ENCODE results near the gene PIGS. TPM values are rescaled to one million over a fixed set of nuclear protein-coding genes. Genes with fewer than 3 reads are reported as not detected.

The PIGS gene
- total and polyA plus RNA-seq, 4 donors = 7.3 to 29.5 (median 13.3) TPM

GRCh38 chr17:28518132-28518531 is 53.2 kb downstream of the PIGS start:
- Histone ChIP-seq H3K27ac (ENCODE audit: low read depth in 1 of 2, low read length in 2 of 2) (no peak overlapping the region), H3K4me1 (ENCODE audit: control insufficient read depth in 4 of 4, insufficient read depth in 4 of 4, low read length in 3 of 4) (no peaks in the 10 kb centered on the region), H3K9me3 (ENCODE audit: control insufficient read depth in 4 of 4, low read length in 3 of 4) (no peaks in the 10 kb centered on the region), H3K36me3 (ENCODE audit: control insufficient read depth in 4 of 4, insufficient read depth in 3 of 4, low read depth in 1 of 4, low read length in 3 of 4) (no peaks in the 10 kb centered on the region), H3K9ac (ENCODE audit: low read depth in 1 of 2, low read length in 2 of 2) (no peak overlapping the region), H3K4me3 (ENCODE audit: low read depth in 1 of 3, low read length in 3 of 3) (no peak overlapping the region), H3K27me3 (ENCODE audit: control insufficient read depth in 4 of 4, insufficient read depth in 4 of 4, low read length in 3 of 4) (no peaks in the 10 kb centered on the region)
- no peak for DNase-seq (ENCODE audit: low spot score)
- WGBS = 77% methylated on average over 6 of the region's 6 CpGs
- TF ChIP-seq EGR1 (IDR thresholded peaks at IDR 0.05; ENCODE audit: low read depth in 2 of 2) = no peak
- TF ChIP-seq SP1 (IDR thresholded peaks at IDR 0.05) = no peak
- no peak for TF ChIP-seq FOXA1 (IDR thresholded peaks at IDR 0.05)
- no peak for TF ChIP-seq TAF1 (conservative IDR thresholded peaks at IDR 0.05)
- TF ChIP-seq JUND (IDR thresholded peaks at IDR 0.05) = no peak
- TF ChIP-seq RXRA (IDR thresholded peaks at IDR 0.05) = no peak
- TF ChIP-seq GABPA (IDR thresholded peaks at IDR 0.05 in 1 of 2, conservative IDR thresholded peaks at IDR 0.05 in 1 of 2) = no peak
- TF ChIP-seq YY1 (IDR thresholded peaks at IDR 0.05) = no peak
- no peak for TF ChIP-seq HNF4G (IDR thresholded peaks at IDR 0.05)
- no peak for TF ChIP-seq CTCF (IDR thresholded peaks at IDR 0.05; ENCODE audit: low read depth, low read length, missing input control)
- no peak for TF ChIP-seq NR2F2 (IDR thresholded peaks at IDR 0.05)
- no peak for TF ChIP-seq HNF4A (conservative IDR thresholded peaks at IDR 0.05)
- TF ChIP-seq FOXA2 (IDR thresholded peaks at IDR 0.05) = no peak
- TF ChIP-seq MAX (IDR thresholded peaks at IDR 0.05) = no peak

GRCh38 chr17:28515518-28515917 is 55.8 kb downstream of the PIGS start:
- H3K36me3 ChIP-seq (ENCODE audit: control insufficient read depth in 4 of 4, insufficient read depth in 3 of 4, low read depth in 1 of 4, low read length in 3 of 4) = no peaks in the 10 kb centered on the region
- TF ChIP-seq CTCF (IDR thresholded peaks at IDR 0.05; ENCODE audit: low read depth, low read length, missing input control) = no peak
- no peak for TF ChIP-seq MAX (IDR thresholded peaks at IDR 0.05)
- no peak for TF ChIP-seq HNF4A (conservative IDR thresholded peaks at IDR 0.05)
- no peak for TF ChIP-seq ZBTB33 (IDR thresholded peaks at IDR 0.05)
- no peak overlapping the region for H3K9ac ChIP-seq (ENCODE audit: low read depth in 1 of 2, low read length in 2 of 2)
- WGBS = 98% methylated on average over 1 of the region's 1 CpG
- H3K9me3 ChIP-seq (ENCODE audit: control insufficient read depth in 4 of 4, low read length in 3 of 4) = no peaks in the 10 kb centered on the region
- DNase-seq (ENCODE audit: low spot score) = no peak
- no peaks in the 10 kb centered on the region for H3K4me1 ChIP-seq (ENCODE audit: control insufficient read depth in 4 of 4, insufficient read depth in 4 of 4, low read length in 3 of 4)
- H3K4me3 ChIP-seq (ENCODE audit: low read depth in 1 of 3, low read length in 3 of 3) = no peak overlapping the region
- no peaks in the 10 kb centered on the region for H3K27me3 ChIP-seq (ENCODE audit: control insufficient read depth in 4 of 4, insufficient read depth in 4 of 4, low read length in 3 of 4)
- no peak overlapping the region for H3K27ac ChIP-seq (ENCODE audit: low read depth in 1 of 2, low read length in 2 of 2)
